Glomerular endothelial cell (primary cell): ENCODE measurements around the gene FAM151B. TPM values are rescaled to one million over a fixed set of nuclear protein-coding genes. Genes with fewer than 3 reads are reported as not detected.

Source experiments
- DNase-seq: peaks from one replicate; pipeline ENCODE4 v3.0.0-alpha.2; 2011; ENCODE audit warnings: low read depth, low spot score; ENCODE audit errors: extremely low read depth
- total RNA-seq: library from RNA; depleted of rRNA; stranded (reverse); fragments of >200 nt; gene quantifications from 2 replicates; pipeline ENCODE4 v1.2.3, GENCODE V29; 2015

The FAM151B gene
- total RNA-seq, 1 donor from 2014 or later: 1.3 TPM

GRCh38 chr5:80502800-80503199 lies 14.9 kb downstream of the FAM151B start:
- DNase-seq: no peak

GRCh38 chr5:80503641-80504040 lies 15.7 kb downstream of the FAM151B start:
- no peak for DNase-seq

GRCh38 chr5:80504833-80505232 lies 16.9 kb downstream of the FAM151B start:
- no peak for DNase-seq

GRCh38 chr5:80507663-80508062 lies 19.8 kb downstream of the FAM151B start:
- no peak for DNase-seq

GRCh38 chr5:80508844-80509243 lies 20.9 kb downstream of the FAM151B start:
- DNase-seq: no peak

GRCh38 chr5:80509362-80509761 lies 21.5 kb downstream of the FAM151B start:
- DNase-seq: no peak

- peak; percentile 41 for DNase-seq
Observed at GRCh38 chr5:80516826-80517225, 28.9 kb downstream of the FAM151B start.

GRCh38 chr5:80540691-80541090 lies 52.8 kb downstream of the FAM151B start:
- no peak for DNase-seq

GRCh38 chr5:80541392-80541791 lies 53.5 kb downstream of the FAM151B start:
- DNase-seq: no peak

- DNase-seq: no peak
Observed at GRCh38 chr5:80554646-80555045, 66.7 kb downstream of the FAM151B start.

- no peak for DNase-seq
Observed at GRCh38 chr5:80555099-80555498, 67.2 kb downstream of the FAM151B start.

GRCh38 chr5:80559244-80559643 lies 71.3 kb downstream of the FAM151B start:
- no peak for DNase-seq

- DNase-seq: no peak
Observed at GRCh38 chr5:80565330-80565729, 77.4 kb downstream of the FAM151B start.

GRCh38 chr5:80566711-80567259 lies 78.9 kb downstream of the FAM151B start:
- no peak for DNase-seq

GRCh38 chr5:80568251-80568650 lies 80.4 kb downstream of the FAM151B start:
- no peak for DNase-seq

- no peak for DNase-seq
Observed at GRCh38 chr5:80569086-80569960, 81.4 kb downstream of the FAM151B start.

GRCh38 chr5:80569961-80570786 lies 82.3 kb downstream of the FAM151B start, which contains the start of gene ANKRD34B:
ANKRD34B (minus strand) TSS chr5:80570280; CDS start chr5:80560019, 10,261 bp downstream.
- DNase-seq: no peak

GRCh38 chr5:80573062-80573461 lies 85.2 kb downstream of the FAM151B start:
- no peak for DNase-seq

- DNase-seq: no peak
Observed at GRCh38 chr5:80576383-80576782, 88.5 kb downstream of the FAM151B start.

- DNase-seq: no peak
Observed at GRCh38 chr5:80577707-80578106, 89.8 kb downstream of the FAM151B start.

- DNase-seq: no peak
Observed at GRCh38 chr5:80579050-80579449, 91.2 kb downstream of the FAM151B start.
